GM21515 (cell line): ENCODE measurements around the gene PRR33.

Source experiments
- ATAC-seq: cut with Tn5 transposase; IDR thresholded peaks from one replicate; pipeline ENCODE4 v1.9.1; 2021; ENCODE audit not compliant: unreplicated experiment

The PRR33 gene

GRCh38 chr11:1928470-1928890 is 36.8 kb upstream of the PRR33 start:
- no peak for ATAC-seq

GRCh38 chr11:1927848-1928469 is 36.3 kb upstream of the PRR33 start:
- no peak for ATAC-seq

GRCh38 chr11:1927026-1927847 is 35.5 kb upstream of the PRR33 start:
- no peak for ATAC-seq

- ATAC-seq: no peak
These were observed 34.7 kb upstream of the PRR33 start for GRCh38 chr11:1926156-1927025.

GRCh38 chr11:1925373-1926155 is 33.9 kb upstream of the PRR33 start:
- ATAC-seq: no peak

- ATAC-seq: no peak
These were observed 33.1 kb upstream of the PRR33 start for GRCh38 chr11:1924646-1925372.

- no peak for ATAC-seq
These were observed 32.5 kb upstream of the PRR33 start for GRCh38 chr11:1924181-1924580.

- no peak for ATAC-seq
These were observed 31.7 kb upstream of the PRR33 start for GRCh38 chr11:1923201-1923956.

- no peak for ATAC-seq
These were observed 30.9 kb upstream of the PRR33 start for GRCh38 chr11:1922481-1923081.

- no peak for ATAC-seq
These were observed 30.0 kb upstream of the PRR33 start for GRCh38 chr11:1921574-1922141.

GRCh38 chr11:1920909-1921573 is 29.3 kb upstream of the PRR33 start:
- no peak for ATAC-seq

- ATAC-seq: no peak
These were observed 28.6 kb upstream of the PRR33 start for GRCh38 chr11:1920128-1920908.

GRCh38 chr11:1919391-1920127 is 27.9 kb upstream of the PRR33 start, which contains the start of gene TNNT3:
TNNT3 (plus strand) TSS chr11:1919703; CDS start chr11:1922875, 3,172 bp downstream.
- ATAC-seq: no peak

GRCh38 chr11:1918436-1919315 is 27.0 kb upstream of the PRR33 start:
- no peak for ATAC-seq
